Measurements from ENCODE around the gene DIABLO.

DNA sequence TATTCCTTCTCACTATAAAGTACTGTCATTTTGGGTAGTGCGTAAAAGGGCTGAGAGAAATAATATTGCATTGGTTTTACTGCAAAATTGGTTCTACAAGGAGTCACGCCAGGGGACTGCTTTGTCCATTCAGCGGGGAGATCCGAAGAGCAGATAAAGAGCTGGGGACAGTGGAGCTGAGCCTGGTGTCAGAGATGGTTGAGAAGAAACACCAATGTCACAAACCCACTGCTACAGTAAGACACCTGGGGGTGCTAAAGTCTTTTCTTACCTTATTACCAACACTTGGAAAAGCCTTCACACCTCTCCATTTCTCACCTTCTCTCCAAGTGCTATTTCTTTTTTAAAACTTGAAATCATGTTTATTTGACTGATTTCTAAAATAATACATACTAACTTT, 66.0 kb downstream of the DIABLO start:
- TF ChIP-seq, protein P1, sequence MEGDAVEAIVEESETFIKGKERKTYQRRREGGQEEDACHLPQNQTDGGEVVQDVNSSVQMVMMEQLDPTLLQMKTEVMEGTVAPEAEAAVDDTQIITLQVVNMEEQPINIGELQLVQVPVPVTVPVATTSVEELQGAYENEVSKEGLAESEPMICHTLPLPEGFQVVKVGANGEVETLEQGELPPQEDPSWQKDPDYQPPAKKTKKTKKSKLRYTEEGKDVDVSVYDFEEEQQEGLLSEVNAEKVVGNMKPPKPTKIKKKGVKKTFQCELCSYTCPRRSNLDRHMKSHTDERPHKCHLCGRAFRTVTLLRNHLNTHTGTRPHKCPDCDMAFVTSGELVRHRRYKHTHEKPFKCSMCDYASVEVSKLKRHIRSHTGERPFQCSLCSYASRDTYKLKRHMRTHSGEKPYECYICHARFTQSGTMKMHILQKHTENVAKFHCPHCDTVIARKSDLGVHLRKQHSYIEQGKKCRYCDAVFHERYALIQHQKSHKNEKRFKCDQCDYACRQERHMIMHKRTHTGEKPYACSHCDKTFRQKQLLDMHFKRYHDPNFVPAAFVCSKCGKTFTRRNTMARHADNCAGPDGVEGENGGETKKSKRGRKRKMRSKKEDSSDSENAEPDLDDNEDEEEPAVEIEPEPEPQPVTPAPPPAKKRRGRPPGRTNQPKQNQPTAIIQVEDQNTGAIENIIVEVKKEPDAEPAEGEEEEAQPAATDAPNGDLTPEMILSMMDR (IDR thresholded peaks at IDR 0.05) = no peak
- TF ChIP-seq EP300 (IDR thresholded peaks at IDR 0.05) = no peak
- no peak for TF ChIP-seq POLR2AphosphoS5 (IDR thresholded peaks at IDR 0.05)
